Measurements from ENCODE around the gene FN1. TPM values are rescaled to one million over a fixed set of nuclear protein-coding genes. Genes with fewer than 3 reads are reported as not detected.

Gene FN1
- total RNA-seq = 1 to 10 TPM; 3.0 to 4.6 (median 3.9) TPM

DNA sequence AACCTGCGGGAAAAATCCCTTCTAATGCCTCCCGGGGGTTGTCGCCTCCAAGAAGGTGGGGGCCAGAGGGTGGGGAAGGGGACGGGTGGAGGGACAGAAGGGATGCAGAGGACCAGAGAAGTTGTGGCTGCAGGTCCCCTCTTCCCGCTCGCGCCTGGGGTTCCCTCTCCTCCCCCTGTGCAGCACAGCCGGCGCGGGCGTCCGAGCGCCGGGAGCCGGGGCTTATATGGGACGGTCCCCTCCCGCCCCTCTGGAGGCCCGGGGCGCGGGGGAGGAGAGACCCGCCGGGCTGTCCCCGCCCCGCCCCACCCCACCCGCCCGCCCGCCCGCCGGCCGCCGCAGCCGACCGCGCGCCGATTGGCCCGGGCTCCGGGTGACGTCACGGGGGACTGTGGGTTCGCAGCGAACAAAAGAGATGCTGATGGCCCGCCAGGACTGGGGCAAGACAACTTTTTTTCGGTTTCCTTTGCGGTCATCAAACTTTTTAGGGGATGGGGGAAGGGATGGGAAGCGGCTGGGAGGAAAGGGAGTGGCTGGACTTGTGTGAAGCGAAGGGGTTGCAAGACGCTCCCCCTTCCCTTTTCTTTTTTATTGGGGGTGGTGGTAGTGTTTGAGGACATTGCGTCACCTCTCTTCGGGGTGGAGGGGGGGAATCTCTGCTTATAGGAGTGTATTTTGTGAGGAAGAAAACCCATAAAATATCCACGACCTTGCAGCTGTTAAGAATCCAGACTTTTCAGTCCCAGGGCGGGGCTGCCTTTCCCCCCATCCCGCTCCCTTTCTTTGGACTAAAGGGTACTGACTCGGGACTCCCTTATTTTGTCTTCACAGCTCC, at the start of gene FN1:
FN1 (minus strand) TSS at position 199 of the 835 bp plus-strand sequence. CDS start 266 bp downstream, outside the sequence.
- Mint-ChIP-seq H3K4me1 (ENCODE audit: low read depth) (peaks cover 20% of the 10 kb centered on the region), H3K4me3 (peak within 1 kb of the TSS; percentile 77), H3K9me3 (no peaks in the 10 kb centered on the region), H3K27me3 (ENCODE audit: low read depth) (peaks cover 69% of the 10 kb centered on the region), H3K36me3 (ENCODE audit: insufficient read depth) (no peaks in the 10 kb centered on the region)
- ATAC-seq = peak; percentile 75 to 84
- DNase-seq = peak; percentile 52

DNA sequence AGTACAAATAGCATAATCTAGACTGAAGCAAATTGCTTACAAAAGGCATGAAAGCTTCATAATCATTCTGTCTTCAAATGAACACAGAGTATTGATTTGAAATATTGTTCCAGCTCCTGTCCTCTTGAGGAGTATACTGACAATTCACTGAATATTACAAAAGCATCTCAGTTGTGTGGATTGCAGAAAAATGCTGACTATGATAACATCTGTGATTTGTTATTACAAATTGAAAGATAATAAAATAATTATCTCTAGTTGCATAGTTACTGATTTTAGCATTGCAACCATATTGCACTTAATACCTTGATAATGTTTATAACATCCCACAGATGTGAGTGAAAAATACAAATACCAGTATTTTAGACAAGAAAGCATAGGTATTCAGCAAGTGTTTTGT, 49.2 kb upstream of the FN1 start:
- ATAC-seq (no peak), DNase-seq (no peak)
- H3K36me3 Mint-ChIP-seq (ENCODE audit: insufficient read depth) = no peaks in the 10 kb centered on the region
- peaks cover 10% of the 10 kb centered on the region for H3K27me3 Mint-ChIP-seq (ENCODE audit: low read depth)
- H3K9me3 Mint-ChIP-seq = no peaks in the 10 kb centered on the region
- H3K4me3 Mint-ChIP-seq = no peak overlapping the region
- no peaks in the 10 kb centered on the region for H3K4me1 Mint-ChIP-seq (ENCODE audit: low read depth)

DNA sequence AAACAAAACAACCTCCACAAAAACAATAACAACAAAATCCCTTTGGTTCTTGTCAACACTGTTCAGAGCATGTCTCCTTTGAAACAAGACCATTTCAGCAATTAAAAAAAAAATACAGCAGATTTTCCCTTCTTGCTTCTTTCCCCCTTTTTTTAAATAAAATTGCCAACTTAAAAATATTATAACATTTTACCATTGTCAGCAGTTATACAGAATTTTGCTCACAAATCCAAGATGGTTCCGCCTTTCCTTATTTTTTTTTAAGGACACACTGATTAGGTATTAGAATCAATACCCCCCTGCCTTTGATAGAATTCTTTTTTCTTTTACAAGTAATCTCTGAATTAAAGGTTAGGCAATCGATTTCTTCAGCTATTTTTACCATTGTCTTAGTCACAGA, 48.7 kb upstream of the FN1 start:
- Mint-ChIP-seq H3K9me3 (no peaks in the 10 kb centered on the region), H3K27me3 (ENCODE audit: low read depth) (peaks cover 10% of the 10 kb centered on the region), H3K4me3 (no peak overlapping the region), H3K36me3 (ENCODE audit: insufficient read depth) (no peaks in the 10 kb centered on the region), H3K4me1 (ENCODE audit: low read depth) (no peaks in the 10 kb centered on the region)
- ATAC-seq = no peak
- DNase-seq = no peak

DNA sequence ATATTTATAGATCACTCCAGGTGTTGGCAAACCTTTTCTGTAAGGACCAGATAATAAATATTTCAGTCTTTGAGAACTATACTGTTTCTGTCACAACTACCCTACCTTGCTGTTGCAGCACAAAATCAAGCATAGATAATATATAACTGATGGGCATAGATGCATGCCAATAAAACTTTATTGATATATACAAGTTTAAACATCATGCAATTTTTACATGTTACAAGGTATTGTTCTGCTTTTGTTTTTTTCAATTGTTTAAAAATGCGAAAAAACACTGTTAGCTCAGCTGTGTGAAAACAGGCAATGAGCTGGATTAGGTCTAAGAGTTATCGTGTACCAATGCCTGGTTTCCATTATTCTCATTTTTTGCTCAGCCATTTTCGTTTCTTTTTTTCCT, 47.6 kb upstream of the FN1 start:
- no peak for DNase-seq
- no peak overlapping the region for H3K4me3 Mint-ChIP-seq

DNA sequence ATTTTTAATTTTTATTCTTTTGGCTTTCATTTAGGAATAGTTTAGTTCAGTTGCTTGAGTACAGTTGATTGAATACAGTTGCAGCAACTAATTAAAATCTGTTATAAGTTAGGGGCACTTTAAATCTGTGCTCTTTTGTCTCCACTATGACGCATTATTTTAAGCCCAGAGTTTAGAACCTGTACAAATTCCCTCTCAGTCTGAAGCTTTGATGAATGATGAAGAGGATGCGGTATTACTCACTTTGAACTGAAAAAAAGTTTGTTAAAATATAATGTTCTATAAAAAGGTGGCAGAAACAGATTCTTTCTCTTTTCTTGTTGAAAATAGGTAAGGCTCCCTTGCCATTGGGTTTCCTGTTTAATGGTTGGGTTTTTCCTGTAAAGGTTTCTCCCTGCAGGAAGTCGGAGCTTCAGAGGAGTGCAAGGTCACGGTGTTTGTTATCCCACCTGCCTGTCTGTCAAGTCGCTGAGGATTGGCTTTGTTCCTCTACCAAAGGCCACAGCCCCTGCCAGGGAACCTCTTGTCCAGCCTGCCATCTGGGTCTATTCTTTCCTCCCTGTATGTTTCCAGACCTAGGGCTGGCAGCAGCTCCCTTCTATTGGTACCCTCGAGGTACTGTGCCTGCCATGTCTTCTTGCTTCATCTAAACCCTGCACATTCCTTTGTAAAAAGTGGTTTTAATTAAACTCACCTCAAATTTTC, 43.8 kb upstream of the FN1 start:
- H3K36me3 Mint-ChIP-seq (ENCODE audit: insufficient read depth) = no peaks in the 10 kb centered on the region
- H3K4me1 Mint-ChIP-seq (ENCODE audit: low read depth) = no peaks in the 10 kb centered on the region
- H3K9me3 Mint-ChIP-seq = no peaks in the 10 kb centered on the region
- H3K4me3 Mint-ChIP-seq = no peak overlapping the region
- ATAC-seq (no peak), DNase-seq (no peak)
- H3K27me3 Mint-ChIP-seq (ENCODE audit: low read depth) = peaks cover 12% of the 10 kb centered on the region

More for the DNA sequence above, 47.6 kb upstream of the FN1 start:
- H3K9me3 Mint-ChIP-seq = no peaks in the 10 kb centered on the region
- H3K36me3 Mint-ChIP-seq (ENCODE audit: insufficient read depth) = no peaks in the 10 kb centered on the region
- no peak for ATAC-seq
- H3K4me1 Mint-ChIP-seq (ENCODE audit: low read depth) = no peaks in the 10 kb centered on the region
- H3K27me3 Mint-ChIP-seq (ENCODE audit: low read depth) = peaks cover 10% of the 10 kb centered on the region

DNA sequence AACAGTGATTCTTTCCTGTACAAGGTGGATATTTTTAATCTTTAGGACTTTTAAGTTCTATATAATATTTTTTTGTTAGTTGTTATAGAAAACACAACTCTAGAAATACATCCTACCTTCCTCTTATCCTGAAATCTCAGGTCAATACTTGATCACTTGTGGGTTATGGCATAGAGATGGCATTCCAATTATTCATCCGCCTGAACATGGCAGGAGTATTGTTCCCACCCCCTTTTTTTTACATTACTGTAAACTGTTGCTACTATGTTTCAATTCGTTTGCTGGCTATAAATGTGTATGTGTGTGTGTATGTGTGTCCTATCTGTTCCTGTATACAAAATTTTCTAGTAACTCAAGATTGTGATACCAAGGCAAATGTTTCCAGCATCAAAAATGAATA, 43.3 kb upstream of the FN1 start:
- no peaks in the 10 kb centered on the region for H3K4me1 Mint-ChIP-seq (ENCODE audit: low read depth)
- ATAC-seq (no peak), DNase-seq (no peak)
- H3K4me3 Mint-ChIP-seq = no peak overlapping the region
- no peaks in the 10 kb centered on the region for H3K9me3 Mint-ChIP-seq
- no peaks in the 10 kb centered on the region for H3K36me3 Mint-ChIP-seq (ENCODE audit: insufficient read depth)
- peaks cover 12% of the 10 kb centered on the region for H3K27me3 Mint-ChIP-seq (ENCODE audit: low read depth)

DNA sequence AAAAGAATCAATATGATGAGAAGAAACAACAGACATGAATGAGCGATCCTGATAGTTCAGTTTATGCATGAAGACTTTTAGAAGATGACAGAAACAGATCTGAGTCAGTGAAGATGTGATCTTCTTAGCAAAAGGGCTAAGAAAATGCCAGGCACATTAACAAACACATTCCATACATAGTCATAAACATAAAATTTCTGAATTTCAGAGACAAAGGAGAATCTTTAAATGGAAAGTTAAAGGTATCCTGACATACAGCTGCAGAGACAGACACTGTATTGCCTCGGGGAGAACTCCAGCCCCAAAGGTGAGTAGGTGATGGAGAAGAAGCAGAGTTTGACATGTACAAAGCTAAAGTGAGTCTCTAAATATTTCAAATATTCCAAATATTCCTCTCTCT, 40.6 kb upstream of the FN1 start:
- no peaks in the 10 kb centered on the region for H3K4me1 Mint-ChIP-seq (ENCODE audit: low read depth)
- ATAC-seq = no peak
- H3K36me3 Mint-ChIP-seq (ENCODE audit: insufficient read depth) = no peaks in the 10 kb centered on the region
- H3K27me3 Mint-ChIP-seq (ENCODE audit: low read depth) = peaks cover 11% of the 10 kb centered on the region
- no peaks in the 10 kb centered on the region for H3K9me3 Mint-ChIP-seq
- DNase-seq = no peak
- no peak overlapping the region for H3K4me3 Mint-ChIP-seq

DNA sequence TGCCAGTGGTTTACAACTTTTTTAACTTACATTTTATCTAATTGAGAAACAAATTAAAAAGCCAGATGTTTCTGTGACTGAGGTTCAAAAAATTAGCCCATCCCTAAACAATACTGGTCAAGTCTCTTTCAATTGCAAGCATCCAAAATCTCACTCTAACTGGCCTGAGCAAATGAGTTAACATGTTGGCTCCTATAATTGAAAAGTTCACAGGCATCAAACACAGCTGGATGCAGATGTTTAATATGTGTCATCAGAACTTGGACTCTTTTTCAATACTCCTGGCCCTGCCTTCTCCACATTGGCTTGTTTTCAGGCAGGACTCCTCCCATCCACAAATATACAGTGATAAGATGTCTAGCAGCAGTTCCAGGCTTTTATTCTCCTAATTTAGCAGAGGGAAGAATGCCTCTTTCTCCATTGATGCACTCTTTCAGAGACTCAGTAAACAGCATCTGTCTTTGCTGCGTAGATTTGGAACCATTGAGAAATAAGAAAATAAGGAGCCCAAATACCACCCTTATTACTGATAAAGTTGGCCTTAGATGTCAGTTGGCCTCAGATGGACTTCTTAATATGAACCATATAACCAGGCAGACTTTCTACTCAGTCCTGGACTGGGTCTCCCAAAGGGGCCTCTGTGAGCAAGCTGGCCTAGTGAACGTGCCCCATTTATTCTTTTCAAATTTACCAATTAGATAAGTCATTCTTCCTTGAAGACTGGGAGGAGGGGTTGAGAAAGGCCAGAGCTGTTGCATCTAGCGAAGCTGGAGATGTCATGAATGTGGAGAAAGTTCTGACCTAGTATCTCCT, 30.4 kb upstream of the FN1 start:
- ATAC-seq = no peak
- no peaks in the 10 kb centered on the region for H3K27me3 Mint-ChIP-seq (ENCODE audit: low read depth)
- H3K4me1 Mint-ChIP-seq (ENCODE audit: low read depth) = no peaks in the 10 kb centered on the region
- no peak overlapping the region for H3K4me3 Mint-ChIP-seq
- H3K9me3 Mint-ChIP-seq = no peaks in the 10 kb centered on the region
- H3K36me3 Mint-ChIP-seq (ENCODE audit: insufficient read depth) = no peaks in the 10 kb centered on the region
- no peak for DNase-seq

DNA sequence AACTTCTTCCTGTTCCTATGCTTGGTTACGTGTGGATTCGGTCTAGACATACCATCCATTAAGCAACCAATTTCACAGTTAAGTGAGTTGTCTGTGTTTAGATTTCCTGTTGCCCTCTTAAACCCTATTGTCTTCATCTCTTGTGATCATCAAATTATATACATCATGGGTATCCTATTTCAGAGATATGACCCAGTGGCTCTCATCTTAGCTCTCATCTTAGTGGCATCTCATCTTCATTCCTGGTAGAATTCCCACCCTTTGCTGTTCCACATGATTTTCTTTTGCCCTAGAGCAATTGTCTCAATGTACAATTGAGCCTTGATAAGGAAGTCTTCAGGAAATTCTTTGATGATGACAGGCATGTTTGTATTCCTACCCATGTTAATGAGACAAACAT, 29.4 kb upstream of the FN1 start:
- ATAC-seq (no peak), DNase-seq (no peak)
- no peak overlapping the region for H3K4me3 Mint-ChIP-seq
- no peaks in the 10 kb centered on the region for H3K36me3 Mint-ChIP-seq (ENCODE audit: insufficient read depth)
- peaks cover 5% of the 10 kb centered on the region for H3K27me3 Mint-ChIP-seq (ENCODE audit: low read depth)
- no peaks in the 10 kb centered on the region for H3K9me3 Mint-ChIP-seq
- no peaks in the 10 kb centered on the region for H3K4me1 Mint-ChIP-seq (ENCODE audit: low read depth)

DNA sequence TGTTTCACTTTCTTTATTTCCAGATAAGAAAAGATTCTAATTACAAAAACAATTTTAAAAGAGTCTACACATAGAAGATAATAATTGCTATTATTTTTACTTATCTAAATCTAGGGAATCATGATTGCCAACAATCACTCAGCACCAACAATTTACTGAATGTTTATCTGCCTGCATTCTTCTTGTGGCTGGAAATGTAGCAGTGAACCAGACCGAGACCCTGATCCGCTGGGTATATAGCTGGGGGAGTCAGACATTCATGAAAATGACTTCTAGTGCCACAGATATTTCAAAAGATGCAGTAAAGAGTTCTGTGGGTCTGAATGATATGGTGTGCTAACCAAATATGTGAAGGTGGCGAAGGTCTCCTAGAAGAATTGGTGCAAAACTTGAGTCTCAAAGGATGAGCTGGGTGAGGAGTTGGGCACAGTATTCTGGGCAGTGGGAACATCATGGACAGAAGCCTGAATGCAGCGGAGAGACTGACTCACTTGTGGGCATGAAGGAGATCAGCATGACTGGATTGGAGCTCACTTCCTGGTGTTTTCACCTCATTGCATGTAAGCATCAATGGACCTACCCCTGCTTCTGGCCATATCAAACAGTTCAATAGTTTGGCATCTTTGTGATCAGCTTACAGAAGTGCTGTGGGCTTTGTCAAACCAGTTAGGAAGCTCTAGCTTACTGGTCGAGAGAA, 26.1 kb upstream of the FN1 start:
- DNase-seq = no peak
- H3K4me1 Mint-ChIP-seq (ENCODE audit: low read depth) = no peaks in the 10 kb centered on the region
- no peak overlapping the region for H3K4me3 Mint-ChIP-seq
- H3K9me3 Mint-ChIP-seq = no peaks in the 10 kb centered on the region
- no peak for ATAC-seq
- peaks cover 7% of the 10 kb centered on the region for H3K27me3 Mint-ChIP-seq (ENCODE audit: low read depth)
- no peaks in the 10 kb centered on the region for H3K36me3 Mint-ChIP-seq (ENCODE audit: insufficient read depth)

DNA sequence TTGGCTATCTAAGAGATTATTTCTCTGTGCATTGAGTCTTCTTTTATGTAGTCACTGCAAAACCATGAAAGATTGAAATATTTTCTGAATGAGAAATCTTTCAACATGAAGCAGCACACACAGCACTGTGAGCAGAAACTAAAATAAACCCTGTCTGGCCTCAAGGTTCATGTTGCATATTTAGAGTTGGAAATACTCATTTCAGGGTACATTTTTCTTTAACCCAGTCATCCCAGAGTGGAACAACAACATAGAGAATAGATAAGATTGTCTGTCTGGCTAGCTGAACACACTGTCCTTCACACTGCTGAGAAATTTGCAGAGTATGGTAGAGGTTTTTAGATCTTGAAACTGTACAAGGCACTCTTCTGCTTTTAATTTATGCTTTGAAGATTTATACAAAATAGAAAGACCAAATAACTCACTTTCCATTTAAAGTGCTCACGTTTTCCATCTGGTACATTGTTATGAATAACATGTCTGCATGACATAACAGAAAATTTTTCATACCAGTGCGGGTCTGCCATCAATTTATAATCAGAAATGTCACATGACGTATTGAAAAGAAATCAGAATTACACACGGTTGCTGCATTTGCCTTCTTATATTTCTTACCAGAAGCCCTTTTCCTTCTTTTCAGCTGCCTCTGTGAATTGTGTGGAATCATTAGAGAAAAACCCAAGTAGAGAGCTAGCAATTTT, 25.0 kb upstream of the FN1 start:
- Mint-ChIP-seq H3K4me1 (ENCODE audit: low read depth) (no peaks in the 10 kb centered on the region), H3K4me3 (no peak overlapping the region), H3K27me3 (ENCODE audit: low read depth) (peaks cover 7% of the 10 kb centered on the region), H3K36me3 (ENCODE audit: insufficient read depth) (no peaks in the 10 kb centered on the region), H3K9me3 (no peaks in the 10 kb centered on the region)
- DNase-seq = no peak
- no peak for ATAC-seq

DNA sequence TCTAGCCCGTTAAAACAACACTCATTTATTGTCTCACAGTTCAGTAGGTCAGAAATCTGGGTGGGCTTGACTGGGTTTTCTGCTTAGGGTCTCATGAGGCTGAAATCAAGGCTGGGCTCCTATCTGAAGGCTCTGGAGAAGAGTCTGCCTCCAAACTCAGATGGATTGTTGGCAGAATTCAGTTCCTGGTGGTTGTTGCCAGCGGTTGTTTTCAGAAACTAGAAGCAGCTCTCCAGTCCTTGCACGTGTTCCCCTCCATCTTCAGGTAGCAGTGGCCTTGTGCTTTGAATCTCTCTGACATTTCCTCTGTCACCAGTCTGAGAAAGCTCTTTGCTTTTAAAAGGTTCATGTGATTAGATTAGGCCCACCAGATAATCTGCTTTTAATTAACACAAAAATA, 20.1 kb upstream of the FN1 start:
- Mint-ChIP-seq H3K9me3 (no peaks in the 10 kb centered on the region), H3K4me3 (no peak overlapping the region), H3K4me1 (ENCODE audit: low read depth) (no peaks in the 10 kb centered on the region), H3K27me3 (ENCODE audit: low read depth) (peaks cover 16% of the 10 kb centered on the region), H3K36me3 (ENCODE audit: insufficient read depth) (no peaks in the 10 kb centered on the region)
- DNase-seq (no peak), ATAC-seq (no peak)

DNA sequence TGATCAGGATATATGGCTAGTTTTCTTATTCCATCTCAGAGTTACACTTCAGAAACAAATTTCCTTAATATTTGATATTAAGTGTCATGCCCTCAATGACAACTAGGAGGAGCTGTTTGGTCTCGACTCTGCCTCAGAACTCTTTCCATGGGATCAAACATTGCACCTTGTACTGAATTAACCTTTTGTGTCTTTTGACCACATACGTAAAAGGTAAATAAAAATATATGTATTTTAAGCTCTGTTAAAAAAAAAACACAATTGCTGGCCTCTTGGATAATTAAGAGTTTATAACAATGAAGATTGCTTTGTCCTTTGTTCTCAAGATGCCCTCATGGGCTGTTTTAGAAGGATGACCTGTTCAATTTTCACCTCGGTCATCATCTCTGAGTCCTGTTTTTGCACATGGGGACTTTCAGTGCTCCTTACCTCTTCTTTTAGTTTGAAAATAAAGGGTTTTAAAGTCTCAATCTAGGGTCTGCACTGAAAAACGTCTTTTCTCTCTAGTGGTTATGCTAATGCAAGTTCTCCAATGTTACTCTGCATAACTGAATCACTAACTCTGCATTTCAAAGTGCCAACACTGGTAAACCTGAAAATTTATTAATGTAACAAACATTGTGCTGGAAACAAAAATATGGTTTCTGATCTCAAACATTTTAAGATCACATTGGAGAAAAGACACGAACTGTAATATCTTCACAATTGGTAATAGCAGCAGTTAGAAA, 18.8 kb upstream of the FN1 start:
- no peak for ATAC-seq
- H3K4me1 Mint-ChIP-seq (ENCODE audit: low read depth) = no peaks in the 10 kb centered on the region

More for the DNA sequence above, 18.8 kb upstream of the FN1 start:
- DNase-seq = no peak
- H3K36me3 Mint-ChIP-seq (ENCODE audit: insufficient read depth) = no peaks in the 10 kb centered on the region
- H3K9me3 Mint-ChIP-seq = no peaks in the 10 kb centered on the region
- H3K4me3 Mint-ChIP-seq = no peak overlapping the region
- H3K27me3 Mint-ChIP-seq (ENCODE audit: low read depth) = peaks cover 12% of the 10 kb centered on the region
